OCI-LY1 (cell line): ENCODE data around the gene ZNF135.

Source experiments
- H2AFZ ChIP-seq: fragments of 200-600 bp; sonication (generic), shearing (Covaris generic); 2 replicates; pipeline ENCODE4 v1.6.0; 2014; ENCODE audit warnings: antibody characterized with exemption, mild to moderate bottlenecking, low read length
- H3F3A ChIP-seq: fragments of 200-600 bp; sonication (generic), shearing (Covaris generic); 2 replicates; pipeline ENCODE4 v1.6.0; 2014; ENCODE audit warnings: mild to moderate bottlenecking, antibody characterized with exemption, low read length, moderate library complexity; ENCODE audit not compliant: insufficient read depth
- H3K27ac ChIP-seq: fragments of 200-600 bp; sonication (generic); 2 replicates; pipeline ENCODE4 v1.5.1; 2014; ENCODE audit warnings: low read length, mixed run types, mild to moderate bottlenecking, low read depth; ENCODE audit not compliant: poor library complexity, severe bottlenecking
- H3K27me3 ChIP-seq: fragments of 200-600 bp; sonication (generic); 2 replicates; pipeline ENCODE4 v1.6.0; 2014; ENCODE audit warnings: antibody characterized with exemption, mild to moderate bottlenecking, low read length, moderate library complexity; ENCODE audit not compliant: insufficient read depth
- H3K36me3 ChIP-seq: fragments of 200-600 bp; sonication (generic); 2 replicates; pipeline ENCODE4 v1.6.1; 2014; ENCODE audit warnings: mild to moderate bottlenecking, antibody characterized with exemption, low read length, moderate library complexity, mixed read lengths; ENCODE audit not compliant: insufficient read depth
- H3K4me1 ChIP-seq: fragments of 200-600 bp; sonication (generic); 2 replicates; pipeline ENCODE4 v1.5.1; 2014; ENCODE audit warnings: mild to moderate bottlenecking, low read length, moderate library complexity; ENCODE audit not compliant: insufficient read depth, severe bottlenecking
- H3K4me2 ChIP-seq: fragments of 200-600 bp; sonication (generic), shearing (Covaris generic); 2 replicates; pipeline ENCODE4 v1.6.1; 2014; ENCODE audit warnings: low read length
- H3K4me3 ChIP-seq: fragments of 200-600 bp; sonication (generic); 2 replicates; pipeline ENCODE4 v1.5.1; 2014; ENCODE audit warnings: low read length, low read depth, mild to moderate bottlenecking, mixed read lengths; ENCODE audit not compliant: poor library complexity, severe bottlenecking
- H3K79me2 ChIP-seq: fragments of 200-600 bp; shearing (Covaris generic); 2 replicates; pipeline ENCODE4 v1.6.1; 2016; ENCODE audit warnings: mixed run types, low read length, mixed read lengths; ENCODE audit not compliant: insufficient read depth
- H3K9ac ChIP-seq: fragments of 200-600 bp; sonication (generic), shearing (Covaris generic); 2 replicates; pipeline ENCODE4 v1.6.1; 2014; ENCODE audit warnings: mild to moderate bottlenecking, low read length, mixed read lengths
- H3K9me2 ChIP-seq: fragments of 200-600 bp; sonication (generic), shearing (Covaris generic); 2 replicates; pipeline ENCODE4 v1.6.1; 2014; ENCODE audit warnings: low read depth, mild to moderate bottlenecking, low read length, mixed read lengths
- H3K9me3 ChIP-seq: fragments of 200-600 bp; shearing (Covaris generic); 2 replicates; pipeline ENCODE4 v1.6.1; 2014; ENCODE audit warnings: low read length, mixed read lengths
- H4K20me1 ChIP-seq: fragments of 200-600 bp; sonication (generic), shearing (Covaris generic); 2 replicates; pipeline ENCODE4 v1.6.0; 2016; ENCODE audit warnings: mild to moderate bottlenecking, low read length; ENCODE audit not compliant: insufficient read depth
- EZH2 ChIP-seq: fragments of 200-600 bp; sonication (generic), shearing (Covaris generic); IDR thresholded peaks from 2 replicates; pipeline ENCODE4 v1.8.0; 2017; ENCODE audit warnings: borderline replicate concordance, mixed run types, mild to moderate bottlenecking, antibody characterized with exemption, low read length, moderate library complexity, mixed read lengths
- TF ChIP-seq, protein P1 (sequence below): fragments of 200-600 bp; sonication (generic), shearing (Covaris generic); IDR thresholded peaks from 2 replicates; pipeline ENCODE4 v1.5.1; 2017; ENCODE audit warnings: mild to moderate bottlenecking, antibody characterized with exemption, low read length, moderate library complexity, mixed read lengths

The ZNF135 gene

DNA sequence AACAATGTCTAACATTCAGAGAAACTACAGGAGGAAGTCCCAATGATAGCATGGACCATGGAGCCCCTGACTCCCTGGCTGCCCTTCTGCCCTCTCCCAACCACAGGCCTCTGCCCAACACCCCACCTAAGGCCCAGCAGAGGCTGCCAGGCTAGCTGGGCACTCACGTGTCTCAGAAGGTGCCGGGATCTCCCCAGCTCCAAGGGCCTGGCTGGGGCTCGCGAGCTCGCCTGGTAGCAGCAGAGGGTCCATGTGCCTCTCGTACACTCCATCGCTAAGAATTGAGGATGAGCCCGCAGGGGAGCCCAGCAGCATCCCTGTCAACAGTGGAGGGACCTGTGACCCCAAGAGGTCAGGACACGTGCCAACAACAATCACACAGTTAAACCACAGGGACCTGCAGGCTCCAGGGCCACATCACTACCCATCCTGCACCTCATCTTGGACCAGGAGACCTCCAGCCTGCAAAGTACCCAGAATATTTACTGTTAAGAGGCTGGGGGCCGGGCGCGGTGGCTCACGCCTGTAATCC lies 29.5 kb downstream of the ZNF135 start:
- TF ChIP-seq, protein P1, sequence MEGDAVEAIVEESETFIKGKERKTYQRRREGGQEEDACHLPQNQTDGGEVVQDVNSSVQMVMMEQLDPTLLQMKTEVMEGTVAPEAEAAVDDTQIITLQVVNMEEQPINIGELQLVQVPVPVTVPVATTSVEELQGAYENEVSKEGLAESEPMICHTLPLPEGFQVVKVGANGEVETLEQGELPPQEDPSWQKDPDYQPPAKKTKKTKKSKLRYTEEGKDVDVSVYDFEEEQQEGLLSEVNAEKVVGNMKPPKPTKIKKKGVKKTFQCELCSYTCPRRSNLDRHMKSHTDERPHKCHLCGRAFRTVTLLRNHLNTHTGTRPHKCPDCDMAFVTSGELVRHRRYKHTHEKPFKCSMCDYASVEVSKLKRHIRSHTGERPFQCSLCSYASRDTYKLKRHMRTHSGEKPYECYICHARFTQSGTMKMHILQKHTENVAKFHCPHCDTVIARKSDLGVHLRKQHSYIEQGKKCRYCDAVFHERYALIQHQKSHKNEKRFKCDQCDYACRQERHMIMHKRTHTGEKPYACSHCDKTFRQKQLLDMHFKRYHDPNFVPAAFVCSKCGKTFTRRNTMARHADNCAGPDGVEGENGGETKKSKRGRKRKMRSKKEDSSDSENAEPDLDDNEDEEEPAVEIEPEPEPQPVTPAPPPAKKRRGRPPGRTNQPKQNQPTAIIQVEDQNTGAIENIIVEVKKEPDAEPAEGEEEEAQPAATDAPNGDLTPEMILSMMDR = no peak
- TF ChIP-seq EZH2 = no peak
- no peak overlapping the region for H3K4me3 ChIP-seq
- H3K27ac ChIP-seq = no peak overlapping the region
- H3K9me3 ChIP-seq = peaks cover 14% of the 10 kb centered on the region; the same call in 1 of the 2 replicates
- H3K9me2 ChIP-seq = no peaks in the 10 kb centered on the region
- no peaks in the 10 kb centered on the region for H3K4me1 ChIP-seq
- no peak overlapping the region for H3K9ac ChIP-seq
- H4K20me1 ChIP-seq = no peaks in the 10 kb centered on the region
- H3K4me2 ChIP-seq = no peak overlapping the region
- no peaks in the 10 kb centered on the region for H3K79me2 ChIP-seq
- peaks cover 77% of the 10 kb centered on the region for H3K36me3 ChIP-seq
- H3K27me3 ChIP-seq = no peaks in the 10 kb centered on the region
- no peak overlapping the region for H2AFZ ChIP-seq
- no peaks in the 10 kb centered on the region for H3F3A ChIP-seq

DNA sequence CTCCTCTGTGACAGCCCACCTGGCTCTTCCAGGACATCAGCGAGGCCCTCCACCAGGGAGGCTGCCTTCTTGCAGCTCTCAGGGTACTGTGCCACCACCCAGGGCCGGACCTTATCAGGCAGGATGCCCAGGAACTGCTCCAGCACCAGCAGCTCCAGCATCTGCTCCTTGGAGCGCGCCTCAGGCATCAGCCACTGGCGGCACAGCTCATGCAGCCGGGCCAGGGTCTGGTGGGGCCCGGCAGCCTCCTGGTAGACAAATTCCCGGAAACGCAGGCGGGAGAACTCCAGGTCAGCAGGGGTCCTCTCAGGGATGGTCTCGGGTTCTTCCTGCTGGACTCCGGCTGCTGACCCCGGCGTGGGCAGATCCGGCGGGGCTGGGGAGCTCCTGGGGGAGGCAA lies 30.8 kb downstream of the ZNF135 start:
- Histone ChIP-seq H3K4me2 (no peak overlapping the region), H3F3A (no peaks in the 10 kb centered on the region), H3K27me3 (no peaks in the 10 kb centered on the region), H3K36me3 (peaks cover 68% of the 10 kb centered on the region), H3K9me3 (peaks cover 15% of the 10 kb centered on the region; the same call in 1 of the 2 replicates), H4K20me1 (no peaks in the 10 kb centered on the region), H3K79me2 (no peaks in the 10 kb centered on the region), H3K9ac (no peak overlapping the region), H3K9me2 (no peaks in the 10 kb centered on the region), H3K4me3 (no peak overlapping the region), H3K27ac (no peak overlapping the region), H2AFZ (no peak overlapping the region), H3K4me1 (no peaks in the 10 kb centered on the region)
- TF ChIP-seq EZH2 = no peak
- TF ChIP-seq, protein P1 = no peak

DNA sequence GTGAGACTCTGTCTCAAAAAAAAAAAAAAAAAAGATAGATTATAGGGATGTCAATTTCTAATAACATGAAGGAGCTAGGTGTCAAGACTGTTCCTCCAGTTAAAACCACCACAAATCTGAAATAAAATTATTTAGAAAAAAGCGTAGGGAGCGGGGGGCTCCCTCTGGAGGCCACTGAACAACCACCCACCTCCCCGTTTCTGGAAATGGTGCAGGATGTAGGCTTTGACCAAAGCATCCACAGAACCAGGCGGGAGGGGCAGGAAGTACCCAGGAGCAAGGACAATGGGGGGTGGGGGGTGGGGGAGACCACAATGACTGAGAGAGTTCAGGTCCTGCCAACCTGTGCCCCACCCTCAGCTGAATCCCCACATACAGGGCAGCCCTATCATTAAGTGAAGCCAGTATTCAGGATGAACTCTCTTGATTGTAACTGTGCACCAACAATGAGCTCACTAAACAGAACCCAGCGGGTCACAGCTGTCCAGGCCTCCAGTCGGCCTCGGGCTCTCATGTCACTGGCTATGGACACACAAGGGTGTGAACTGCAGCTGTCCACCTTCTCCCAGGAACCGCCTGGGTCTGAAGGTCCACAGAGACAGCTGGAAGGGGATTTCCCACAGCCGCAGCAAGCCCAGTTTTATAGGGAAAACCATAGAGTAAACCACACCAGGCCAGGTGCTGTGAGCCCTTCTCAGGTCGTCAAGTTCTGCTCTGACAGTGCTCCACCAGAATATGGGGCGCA lies 32.3 kb downstream of the ZNF135 start:
- Histone ChIP-seq H3K79me2 (no peaks in the 10 kb centered on the region), H4K20me1 (no peaks in the 10 kb centered on the region), H3K9me3 (peaks cover 15% of the 10 kb centered on the region), H3K4me1 (no peaks in the 10 kb centered on the region), H3F3A (no peaks in the 10 kb centered on the region), H3K36me3 (peaks cover 55% of the 10 kb centered on the region), H3K4me3 (no peak overlapping the region), H3K4me2 (no peak overlapping the region), H3K27me3 (no peaks in the 10 kb centered on the region), H3K9ac (no peak overlapping the region), H3K9me2 (no peaks in the 10 kb centered on the region), H3K27ac (no peak overlapping the region), H2AFZ (no peak overlapping the region)
- TF ChIP-seq EZH2 = no peak
- TF ChIP-seq, protein P1 = no peak
